GM12873 (cell line): ENCODE results near the gene WDR55.

Experiments
- TF ChIP-seq, protein P1 (sequence below): IDR thresholded peaks from 2 replicates; pipeline ENCODE4 v1.5.1; 2012; ENCODE audit warnings: low read depth, mild to moderate bottlenecking, moderate library complexity, low read length, control low read depth; ENCODE audit not compliant: insufficient read depth; ENCODE audit errors: missing control alignments

WDR55 gene

DNA sequence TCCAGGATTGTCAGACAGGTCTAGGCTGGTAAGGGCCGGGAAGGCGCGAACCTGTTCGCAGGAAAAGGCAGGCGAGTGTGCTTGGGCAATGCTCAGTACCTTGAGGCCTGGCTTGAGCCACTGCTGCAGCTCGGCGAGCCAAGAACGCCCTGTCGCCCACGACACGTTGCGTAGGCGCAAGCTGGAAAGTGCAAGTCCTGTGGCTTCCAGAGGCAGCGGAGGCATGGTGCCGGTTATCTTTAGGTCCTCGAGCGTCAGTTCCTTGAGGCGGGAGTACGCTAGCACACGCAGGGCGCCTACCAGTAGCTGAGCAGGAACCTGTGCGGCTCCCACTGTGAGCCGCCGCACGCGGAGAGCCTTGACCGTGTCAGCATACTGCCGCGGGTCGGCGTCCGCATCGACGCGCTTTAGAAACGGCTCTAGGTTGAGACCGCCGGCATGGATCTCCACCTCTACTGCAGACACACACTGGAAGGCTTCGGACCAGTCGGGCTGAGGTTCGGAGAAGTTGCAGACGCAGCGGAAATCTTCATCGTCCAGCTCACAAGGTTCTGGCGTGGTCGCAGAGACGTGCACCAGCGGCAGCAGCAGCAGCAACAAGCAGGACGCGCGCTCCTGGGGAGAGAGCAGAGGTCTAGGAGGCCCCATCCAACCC, 32.2 kb upstream of the WDR55 start:
- TF ChIP-seq, protein P1, sequence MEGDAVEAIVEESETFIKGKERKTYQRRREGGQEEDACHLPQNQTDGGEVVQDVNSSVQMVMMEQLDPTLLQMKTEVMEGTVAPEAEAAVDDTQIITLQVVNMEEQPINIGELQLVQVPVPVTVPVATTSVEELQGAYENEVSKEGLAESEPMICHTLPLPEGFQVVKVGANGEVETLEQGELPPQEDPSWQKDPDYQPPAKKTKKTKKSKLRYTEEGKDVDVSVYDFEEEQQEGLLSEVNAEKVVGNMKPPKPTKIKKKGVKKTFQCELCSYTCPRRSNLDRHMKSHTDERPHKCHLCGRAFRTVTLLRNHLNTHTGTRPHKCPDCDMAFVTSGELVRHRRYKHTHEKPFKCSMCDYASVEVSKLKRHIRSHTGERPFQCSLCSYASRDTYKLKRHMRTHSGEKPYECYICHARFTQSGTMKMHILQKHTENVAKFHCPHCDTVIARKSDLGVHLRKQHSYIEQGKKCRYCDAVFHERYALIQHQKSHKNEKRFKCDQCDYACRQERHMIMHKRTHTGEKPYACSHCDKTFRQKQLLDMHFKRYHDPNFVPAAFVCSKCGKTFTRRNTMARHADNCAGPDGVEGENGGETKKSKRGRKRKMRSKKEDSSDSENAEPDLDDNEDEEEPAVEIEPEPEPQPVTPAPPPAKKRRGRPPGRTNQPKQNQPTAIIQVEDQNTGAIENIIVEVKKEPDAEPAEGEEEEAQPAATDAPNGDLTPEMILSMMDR, result no peak

GRCh38 chr5:140633021-140633471, 31.7 kb upstream of the WDR55 start, which contains the start of gene CD14:
TSS of gene CD14 (minus strand) at chr5:140633175. CDS start at chr5:140633071, 104 bp downstream.
- TF ChIP-seq, protein P1, result no peak

DNA sequence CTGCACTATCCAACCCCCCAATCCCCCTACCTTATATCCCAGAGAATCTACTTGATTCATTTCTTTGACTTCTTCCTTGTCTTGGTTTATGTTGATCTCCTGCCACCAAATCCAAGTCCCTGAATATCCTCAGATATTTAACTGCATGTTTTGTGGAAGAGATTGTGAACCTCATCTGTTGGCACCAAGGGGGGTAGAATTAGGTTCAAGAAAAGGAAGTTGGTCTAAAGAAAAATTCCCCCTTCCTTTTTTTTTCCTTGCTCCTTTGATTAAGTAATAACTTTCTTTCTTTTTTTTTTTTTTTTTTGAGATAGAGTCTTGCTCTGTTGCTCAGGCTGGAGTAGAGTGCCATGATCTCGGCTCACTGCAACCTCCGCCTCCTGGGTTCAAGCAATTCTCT, 31.2 kb upstream of the WDR55 start:
- TF ChIP-seq, protein P1, result no peak

DNA sequence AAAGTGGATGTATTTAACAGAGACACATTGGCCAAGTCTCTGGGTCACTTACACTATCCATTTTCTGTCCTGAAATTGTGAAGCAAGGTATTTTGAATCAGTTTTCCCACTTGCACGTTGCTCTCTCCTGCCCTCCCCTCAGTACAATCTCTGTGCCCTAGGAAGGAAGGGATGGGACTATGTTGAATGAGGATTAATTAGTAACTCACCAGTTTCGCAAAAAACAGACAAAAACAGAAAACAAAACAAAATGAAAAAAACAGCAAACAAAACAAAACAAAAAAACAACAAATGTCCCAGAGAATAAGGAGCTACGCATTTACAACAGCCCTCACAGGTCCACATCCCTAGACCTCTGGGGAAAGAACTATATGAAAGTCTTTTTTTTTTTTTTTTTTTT, 30.6 kb upstream of the WDR55 start:
- TF ChIP-seq, protein P1, result no peak

DNA sequence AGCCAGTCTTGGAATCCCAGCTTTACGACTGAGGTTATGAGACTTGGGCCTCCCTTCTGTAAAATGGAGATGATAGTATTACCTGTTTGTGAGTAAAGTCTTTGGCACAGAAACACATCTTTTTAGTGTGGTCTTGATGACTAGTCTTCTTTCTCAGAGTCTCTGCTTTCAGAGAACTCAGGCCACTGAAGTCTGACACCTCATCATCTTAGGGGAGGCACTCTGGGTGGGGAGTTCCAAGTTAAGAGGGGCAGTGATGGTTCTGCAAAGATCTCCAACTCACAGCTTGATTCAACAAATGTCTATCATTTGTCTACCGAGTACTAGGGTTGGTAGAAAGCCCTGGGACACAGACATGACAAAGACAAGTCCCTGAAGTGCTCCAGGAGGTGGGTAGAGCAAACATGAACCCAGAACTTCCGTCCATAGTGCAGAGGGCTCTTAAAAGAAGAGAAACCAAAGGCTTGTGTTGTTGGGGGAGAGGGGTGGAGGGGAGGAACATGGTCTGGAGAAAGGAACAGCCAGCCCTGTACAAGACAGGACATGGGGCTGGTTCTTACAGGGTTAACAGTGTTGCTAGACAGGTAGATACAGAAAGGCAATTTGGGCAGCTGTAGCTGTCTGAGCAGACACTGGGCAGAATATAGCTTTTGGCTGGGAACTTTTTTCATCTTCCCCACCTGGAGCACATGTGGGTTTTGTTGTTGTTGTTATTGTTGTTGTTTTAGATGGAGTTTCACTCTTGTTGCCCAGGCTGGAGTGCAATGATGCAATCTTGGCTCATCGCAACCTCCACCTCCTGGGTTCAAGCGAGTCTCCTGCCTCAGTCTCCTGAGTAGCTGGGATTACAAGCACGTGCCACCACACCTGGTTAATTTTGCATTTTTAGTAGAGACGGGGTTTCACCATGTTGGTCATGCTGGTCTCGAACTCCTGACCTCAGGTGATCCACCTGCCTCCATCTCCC, 29.1 kb upstream of the WDR55 start:
- TF ChIP-seq, protein P1, result no peak

DNA sequence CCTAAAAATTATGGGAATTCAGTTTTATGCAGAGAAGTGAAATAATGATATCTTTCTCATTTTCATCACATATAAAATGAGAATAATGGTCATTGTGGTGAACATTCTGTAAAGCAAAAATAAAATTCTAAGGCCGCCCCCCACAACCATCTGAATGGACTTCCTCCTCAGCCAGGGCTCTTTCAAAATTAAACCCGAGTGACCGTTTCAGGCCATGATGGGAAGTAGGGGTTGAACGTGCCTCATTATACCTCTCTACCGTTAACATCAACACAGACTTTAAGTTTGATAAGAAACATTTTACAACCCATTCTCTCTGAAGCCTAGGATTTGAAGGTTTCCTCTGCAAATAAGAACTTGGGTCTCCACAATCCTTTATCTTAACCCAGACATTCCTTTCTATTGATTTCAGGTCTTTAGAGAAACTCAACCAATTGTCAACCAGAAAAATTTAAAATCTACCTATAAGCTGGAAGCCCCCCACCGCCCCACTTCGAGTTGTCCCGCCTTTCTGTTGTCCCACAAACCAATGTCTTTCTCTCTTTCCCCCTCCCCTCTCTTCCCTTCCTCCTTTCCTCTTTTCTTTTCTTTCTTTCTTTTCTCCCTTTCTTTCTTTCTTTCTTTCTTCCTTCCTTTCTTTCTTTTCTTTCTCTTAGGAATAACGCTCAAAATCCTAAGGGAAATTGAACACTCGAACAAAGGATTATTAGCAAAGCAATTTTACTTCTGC, 27.2 kb upstream of the WDR55 start:
- TF ChIP-seq, protein P1, result no peak
